WTC11 (cell line): ENCODE results near the gene PREPL. TPM values are rescaled to one million over a fixed set of nuclear protein-coding genes. Genes with fewer than 3 reads are reported as not detected.
A peak's percentile ranks its signal among the peaks of the same experiment; 100 is the strongest.

Experiments
- ATAC-seq: fragments of 200-7000 bp; cut with Tn5 transposase; 2 replicates; pipeline ENCODE4 v1.10.0; 2021; ENCODE audit warnings: mild to moderate bottlenecking, moderate library complexity
- Bru-seq: library from RNA; stranded (reverse); fragments of 400-500 nt; gene quantifications from one replicate; lab custom pipeline; 2021; lab: Mats Ljungman, UMichigan
- CTCF ChIA-PET: fragments of 300-600 bp; sonication (Branson Sonifier 250); formaldehyde crosslinking; loops from one replicate; lab custom pipeline; 2021; ENCODE audit warnings: antibody characterized with exemption; lab: Charles Lee
- POLR2A ChIA-PET: fragments of 350-600 bp; sonication (Branson Sonifier 250); formaldehyde crosslinking; loops from one replicate; lab custom pipeline; 2021; ENCODE audit warnings: antibody characterized with exemption; lab: Charles Lee
- DNase-seq: peaks from one replicate; pipeline ENCODE4 v3.0.0; 2021; ENCODE audit warnings: low spot score
- H3K27ac Mint-ChIP-seq: 2 replicates; pipeline ENCODE4 v1.8.0; 2021; ENCODE audit warnings: mixed read lengths
- H3K27me3 Mint-ChIP-seq: 2 replicates; pipeline ENCODE4 v1.8.0; 2021; ENCODE audit warnings: low read depth, mild to moderate bottlenecking, moderate library complexity, mixed read lengths
- H3K36me3 Mint-ChIP-seq: 2 replicates; pipeline ENCODE4 v1.8.0; 2021; ENCODE audit warnings: mixed read lengths
- H3K4me1 Mint-ChIP-seq: 2 replicates; pipeline ENCODE4 v1.8.0; 2022; ENCODE audit warnings: mixed read lengths
- H3K4me3 Mint-ChIP-seq: 2 replicates; pipeline ENCODE4 v1.8.0; 2021; ENCODE audit warnings: mild to moderate bottlenecking, moderate library complexity, mixed read lengths
- H3K9me3 Mint-ChIP-seq: 2 replicates; pipeline ENCODE4 v1.8.0; 2021; ENCODE audit warnings: mixed read lengths
- CDX4 ChIP-seq: fragments of 250-450 bp; sonication (Bioruptor Pico); IDR thresholded peaks from 2 replicates; pipeline ENCODE4 v1.9.0; 2021; ENCODE audit warnings: moderate library complexity, mild to moderate bottlenecking, inconsistent platforms, borderline replicate concordance
- ERG ChIP-seq: fragments of 250-450 bp; sonication (Bioruptor Pico); IDR thresholded peaks from 2 replicates; pipeline ENCODE4 v1.8.0; 2021; ENCODE audit warnings: mild to moderate bottlenecking
- ESRRA ChIP-seq: sonication (generic); formaldehyde crosslinking; IDR thresholded peaks from 2 replicates; pipeline ENCODE4 v1.8.1; 2022; ENCODE audit warnings: mild to moderate bottlenecking, missing genetic modification reagents, borderline replicate concordance
- FOXP1 ChIP-seq: sonication (generic); formaldehyde crosslinking; IDR thresholded peaks from 2 replicates; pipeline ENCODE4 v1.8.0; 2022; ENCODE audit warnings: missing genetic modification reagents, mild to moderate bottlenecking, moderate library complexity, borderline replicate concordance
- FOXP4 ChIP-seq: sonication (generic); formaldehyde crosslinking; IDR thresholded peaks from 2 replicates; pipeline ENCODE4 v1.8.0; 2022; ENCODE audit warnings: mild to moderate bottlenecking, missing genetic modification reagents
- HMGXB4 ChIP-seq: sonication (generic); formaldehyde crosslinking; IDR thresholded peaks from 2 replicates; pipeline ENCODE4 v1.8.1; 2023; ENCODE audit warnings: mild to moderate bottlenecking, moderate library complexity, missing genetic modification reagents
- IRF1 ChIP-seq: sonication (generic); formaldehyde crosslinking; IDR thresholded peaks from 2 replicates; pipeline ENCODE4 v1.8.0; 2023; ENCODE audit warnings: missing genetic modification reagents
- IRF2 ChIP-seq: sonication (generic); formaldehyde crosslinking; IDR thresholded peaks from 2 replicates; pipeline ENCODE4 v1.8.0; 2022; ENCODE audit warnings: low read depth, missing genetic modification reagents, borderline replicate concordance
- JUN ChIP-seq: sonication (generic); formaldehyde crosslinking; IDR thresholded peaks from 2 replicates; pipeline ENCODE4 v1.8.0; 2023; ENCODE audit warnings: mild to moderate bottlenecking, missing genetic modification reagents
- MLX ChIP-seq: sonication (generic); formaldehyde crosslinking; IDR thresholded peaks from 2 replicates; pipeline ENCODE4 v1.8.1; 2023; ENCODE audit warnings: mild to moderate bottlenecking, missing genetic modification reagents, moderate library complexity
- MYBL2 ChIP-seq: sonication (generic); formaldehyde crosslinking; IDR thresholded peaks from 2 replicates; pipeline ENCODE4 v1.8.1; 2023; ENCODE audit warnings: mild to moderate bottlenecking, moderate library complexity, missing genetic modification reagents
- PRRX2 ChIP-seq: fragments of 250-450 bp; sonication (Bioruptor Pico); IDR thresholded peaks from 2 replicates; pipeline ENCODE4 v1.8.0; 2021; ENCODE audit warnings: mild to moderate bottlenecking
- RELA ChIP-seq: sonication (generic); formaldehyde crosslinking; IDR thresholded peaks from 2 replicates; pipeline ENCODE4 v1.8.1; 2022; ENCODE audit warnings: missing genetic modification reagents, mild to moderate bottlenecking, borderline replicate concordance
- RORB ChIP-seq: fragments of 250-450 bp; sonication (Bioruptor Pico); IDR thresholded peaks from 2 replicates; pipeline ENCODE4 v1.9.0; 2021; ENCODE audit warnings: mild to moderate bottlenecking
- STAT6 ChIP-seq: sonication (generic); formaldehyde crosslinking; conservative IDR thresholded peaks from 2 replicates; pipeline ENCODE4 v1.8.1; 2023; ENCODE audit warnings: mild to moderate bottlenecking, low read depth, missing genetic modification reagents, moderate library complexity
- USF2 ChIP-seq: sonication (generic); formaldehyde crosslinking; IDR thresholded peaks from 2 replicates; pipeline ENCODE4 v1.8.1; 2023; ENCODE audit warnings: mild to moderate bottlenecking, missing genetic modification reagents, moderate library complexity
- ZNF138 ChIP-seq: sonication (generic); formaldehyde crosslinking; conservative IDR thresholded peaks from 2 replicates; pipeline ENCODE4 v1.8.1; 2022; ENCODE audit warnings: mild to moderate bottlenecking, moderate library complexity, missing genetic modification reagents
- ZNF219 ChIP-seq: sonication (generic); formaldehyde crosslinking; IDR thresholded peaks from 2 replicates; pipeline ENCODE4 v1.8.0; 2023; ENCODE audit warnings: missing genetic modification reagents, mild to moderate bottlenecking, borderline replicate concordance
- ZNF232 ChIP-seq: sonication (generic); formaldehyde crosslinking; IDR thresholded peaks from 2 replicates; pipeline ENCODE4 v1.8.0; 2022; ENCODE audit warnings: mild to moderate bottlenecking, missing genetic modification reagents
- ZNF263 ChIP-seq: sonication (generic); formaldehyde crosslinking; IDR thresholded peaks from 2 replicates; pipeline ENCODE4 v1.8.1; 2022; ENCODE audit warnings: low read depth, mild to moderate bottlenecking, moderate library complexity, missing genetic modification reagents
- ZNF317 ChIP-seq: sonication (generic); formaldehyde crosslinking; IDR thresholded peaks from 2 replicates; pipeline ENCODE4 v1.8.1; 2023; ENCODE audit warnings: low read depth, mild to moderate bottlenecking, moderate library complexity, missing genetic modification reagents, borderline replicate concordance
- ZNF423 ChIP-seq: fragments of 250-450 bp; sonication (Bioruptor Pico); IDR thresholded peaks from 2 replicates; pipeline ENCODE4 v2.1.2; 2022; ENCODE audit warnings: mild to moderate bottlenecking, moderate library complexity
- long read RNA-seq, 3 experiments: library from RNA in 1 of 3; library from capped mRNA in 1 of 3; library from polyadenylated mRNA in 1 of 3; unstranded in 2 of 3; stranded (forward) in 1 of 3; transcript quantifications; one replicate each; pipeline ENCODE4 v2.0.0, GENCODE V29; 2021
- total RNA-seq: library from RNA; stranded (reverse); gene quantifications from 3 replicates; pipeline ENCODE4 v1.2.3, GENCODE V29; 2021

The PREPL gene
- total RNA-seq, result 27.6 to 29.3 TPM (median 29.1 TPM) in 3 replicates
- percentile 81 among the genes with signal in this experiment for Bru-seq, nascent RNA
- long read RNA-seq, experiment 1, full-length matches to known transcripts, result 130 of 193 reads
- long read RNA-seq, experiment 1, partial matches to known transcripts, result 14 of 193 reads
- long read RNA-seq, experiment 1, other reads (novel, unspliced or antisense), result 49 of 193 reads
- long read RNA-seq, experiment 2, full-length matches to known transcripts, result 12 of 51 reads
- long read RNA-seq, experiment 2, partial matches to known transcripts, result 9 of 51 reads
- long read RNA-seq, experiment 2, other reads (novel, unspliced or antisense), result 30 of 51 reads
- long read RNA-seq, experiment 3, full-length matches to known transcripts, result 15 of 23 reads
- long read RNA-seq, experiment 3, partial matches to known transcripts, result 3 of 23 reads
- long read RNA-seq, experiment 3, other reads (novel, unspliced or antisense), result 5 of 23 reads

GRCh38 chr2:44361330-44362206, at the start of gene PREPL, which contains the start of gene CAMKMT:
TSS of gene PREPL (minus strand) at chr2:44361494. CDS start at chr2:44346342, 15,152 bp downstream.
TSS of gene CAMKMT (plus strand) at chr2:44361947.
- Mint-ChIP-seq H3K27ac (peak within 1 kb of the TSS; percentile 99), H3K4me1 (peaks cover 18% of the 10 kb centered on the region), H3K4me3 (peak within 1 kb of the TSS; percentile 100), H3K36me3 (no peaks in the 10 kb centered on the region), H3K9me3 (no peaks in the 10 kb centered on the region), H3K27me3 (no peaks in the 10 kb centered on the region)
- POLR2A ChIA-PET, result interaction anchor here (0.6 to 1.7 kb wide), 10 partner anchors 10 to 428 kb away, joined by 3 to 9 read pairs (median 3); no protein-coding TSS in a partner anchor
- CTCF ChIA-PET, result interaction anchor here (0.7 to 2.0 kb wide), 12 partner anchors 9 to 612 kb away, joined by 3 to 12 read pairs (median 5); no protein-coding TSS in a partner anchor
- ATAC-seq (peak; percentile 87), DNase-seq (peak; percentile 98)
- TF ChIP-seq JUN, result 0 out of 2 replicates have a peak, but pooled peaks have one; percentile 81
- TF ChIP-seq ESRRA, result no peak
- TF ChIP-seq CDX4 (CRISPR knock-in tag), result no peak
- no peak for TF ChIP-seq ZNF263 (CRISPR knock-in tag)
- no peak for TF ChIP-seq ERG (CRISPR knock-in tag)
- peak; percentile 92; the same call in 1 of the 2 replicates for TF ChIP-seq FOXP4 (CRISPR knock-in tag)
- peak; percentile 90 for TF ChIP-seq IRF1 (CRISPR knock-in tag)
- TF ChIP-seq HMGXB4 (CRISPR knock-in tag), result peak; percentile 81; the same call in 1 of the 2 replicates
- no peak for TF ChIP-seq RELA
- TF ChIP-seq USF2, result no peak
- TF ChIP-seq FOXP1 (CRISPR knock-in tag), result peak; percentile 33; the same call in 1 of the 2 replicates
- peak; percentile 63; the same call in 1 of the 2 replicates for TF ChIP-seq MLX
- no peak for TF ChIP-seq ZNF138 (CRISPR knock-in tag)
- TF ChIP-seq ZNF317 (CRISPR knock-in tag), result no peak
- no peak for TF ChIP-seq STAT6
- TF ChIP-seq RORB (CRISPR knock-in tag), result no peak
- no peak for TF ChIP-seq PRRX2 (CRISPR knock-in tag)
- no peak for TF ChIP-seq IRF2 (CRISPR knock-in tag)
- TF ChIP-seq ZNF232 (CRISPR knock-in tag), result peak; percentile 78; the same call in 1 of the 2 replicates
- no peak for TF ChIP-seq ZNF423
- TF ChIP-seq ZNF219 (CRISPR knock-in tag), result peak; percentile 76; the same call in 1 of the 2 replicates
- peak; percentile 73; the same call in 1 of the 2 replicates for TF ChIP-seq MYBL2
